ENCODE data around the gene CCZ1. TPM values are rescaled to one million over a fixed set of nuclear protein-coding genes. Genes with fewer than 3 reads are reported as not detected.
A peak's percentile ranks its signal among the peaks of the same experiment; 100 is the strongest.
"Not testable (repeated sequence)": the region's sequence is repeated elsewhere in the genome, so short reads cannot be mapped to it uniquely, and the experiment has no call there.

CCZ1 gene
- total and polyA plus RNA-seq, 2 of the 4 experiments (the other 2 are of a cell fraction): 25.4 to 28.7 TPM

DNA sequence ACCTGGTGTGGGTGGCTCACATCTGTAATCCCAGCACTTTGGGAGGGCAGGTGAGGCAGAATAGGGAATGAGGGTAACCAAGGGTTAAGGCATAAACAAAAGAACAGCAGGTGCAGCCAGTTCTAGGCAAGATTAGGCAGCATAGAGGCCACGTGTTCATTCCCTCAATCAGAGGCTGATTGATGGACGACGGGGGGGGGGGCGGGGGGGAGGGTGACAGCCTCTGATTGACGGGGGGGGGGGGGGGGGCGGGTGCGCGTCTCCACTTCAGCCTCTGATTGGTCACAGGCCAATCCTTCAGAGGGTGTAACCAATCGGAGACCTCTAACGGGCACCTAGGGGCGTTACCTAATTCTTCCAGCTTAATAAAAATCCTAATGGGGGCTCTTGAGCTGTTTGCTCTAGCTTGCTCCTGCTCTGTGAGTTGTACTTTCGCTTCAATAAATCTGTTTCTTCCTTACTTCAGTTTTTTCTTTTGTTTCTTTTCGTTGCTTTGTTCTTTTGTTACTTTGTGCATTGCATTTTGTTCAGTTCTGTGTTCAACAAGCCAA, 1.1 kb upstream of the CCZ1 start:
- H3K9me1 ChIP-seq (ENCODE audit: insufficient read depth, low read length); H2AK9ac ChIP-seq (replicated peaks; ENCODE audit: low read depth, low read length, poor library complexity); POLR2A ChIA-PET (ENCODE audit: unreplicated experiment); H2BK120ac ChIP-seq (ENCODE audit: low read depth, low read length); H3K27ac ChIP-seq (ENCODE audit: insufficient read depth, low read length); H3K4ac ChIP-seq (ENCODE audit: low read depth, low read length); H3K4me1 ChIP-seq (ENCODE audit: control insufficient read depth, insufficient read depth, low read length); H3K27me3 ChIP-seq (ENCODE audit: control insufficient read depth, insufficient read depth, low read length); H2BK15ac ChIP-seq (ENCODE audit: low read depth, low read length); H2BK5ac ChIP-seq (ENCODE audit: low read depth, low read length, poor library complexity, severe bottlenecking); H3K4me3 ChIP-seq (ENCODE audit: insufficient read depth, low read depth, low read length); H2BK20ac ChIP-seq (ENCODE audit: low read depth, low read length); CTCF ChIA-PET; H3K9me3 ChIP-seq (ENCODE audit: control insufficient read depth, insufficient read depth, low read length); DNase-seq; BruUV-seq (replicated peaks); H3K56ac ChIP-seq (ENCODE audit: extremely low read depth, insufficient read depth, low read length); ATAC-seq (ENCODE audit: low read depth); H3K14ac ChIP-seq (replicated peaks; ENCODE audit: low read depth, low read length); H2AK5ac ChIP-seq (ENCODE audit: low read depth, low read length); H2AFZ ChIP-seq (replicated peaks; ENCODE audit: low read length, poor library complexity); H3K79me1 ChIP-seq (ENCODE audit: low read depth in 1 of 2, low read length in 2 of 2); H3K4me2 ChIP-seq (ENCODE audit: low read depth, low read length); intact Hi-C loops (cut with micrococcal nuclease); H4K20me1 ChIP-seq (ENCODE audit: insufficient read depth, low read length); H3K18ac ChIP-seq (ENCODE audit: low read depth, low read length); dilution Hi-C loops (cut with HindIII; ENCODE audit: low sequenced_read_pairs, unreplicated experiment); H3K9ac ChIP-seq (ENCODE audit: low read depth, low read length); H3K23ac ChIP-seq (ENCODE audit: low read depth, low read length); H3K36me3 ChIP-seq (ENCODE audit: control insufficient read depth, insufficient read depth, low read length); in situ Hi-C loops (cut with MboI; ENCODE audit: low sequenced_read_pairs); H4K91ac ChIP-seq (ENCODE audit: insufficient read depth, low read depth, low read length): not testable (repeated sequence)
- WGBS, 2 experiments (ENCODE audit: extremely low coverage in 2 of 2, insufficient read length in 1 of 2): no CpG with 5 or more reads among the region's 13 CpGs
- peak overlapping the region; percentile 86 to 96; a peak in 3 of 4 replicates for H4K8ac ChIP-seq (ENCODE audit: low read depth in 2 of 2, low read length in 2 of 2)
- H4K5ac ChIP-seq (ENCODE audit: low read depth, low read length): peak overlapping the region; percentile 81; the same call in 1 of the 2 replicates

DNA sequence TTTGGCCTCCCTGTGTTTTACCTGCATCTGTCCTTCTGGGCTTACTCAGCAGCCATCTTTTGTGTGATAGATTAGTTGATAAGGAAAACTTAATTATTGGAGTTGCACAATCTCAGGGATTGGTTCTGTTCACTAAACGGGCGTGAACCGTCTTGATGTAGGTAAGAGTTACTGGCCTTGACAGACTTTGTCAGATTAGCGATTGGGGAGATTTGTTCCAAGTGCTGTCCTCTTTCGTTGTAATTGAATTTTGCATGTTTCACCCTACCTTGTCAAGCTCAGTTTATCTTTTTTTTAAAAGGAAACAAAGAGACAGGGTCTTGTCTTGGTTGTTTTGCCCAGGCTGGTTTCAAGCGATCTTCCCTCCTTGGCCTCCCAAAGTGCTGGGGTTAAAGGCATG, 4.5 kb downstream of the CCZ1 start:
- H3K14ac ChIP-seq (replicated peaks; ENCODE audit: low read depth, low read length); H3K4me3 ChIP-seq (ENCODE audit: insufficient read depth, low read depth, low read length); H2BK15ac ChIP-seq (ENCODE audit: low read depth, low read length); H3K56ac ChIP-seq (ENCODE audit: extremely low read depth, insufficient read depth, low read length); ATAC-seq (ENCODE audit: low read depth); H3K27ac ChIP-seq (ENCODE audit: insufficient read depth, low read length); H3K27me3 ChIP-seq (ENCODE audit: control insufficient read depth, insufficient read depth, low read length); H2BK5ac ChIP-seq (ENCODE audit: low read depth, low read length, poor library complexity, severe bottlenecking); dilution Hi-C loops (cut with HindIII; ENCODE audit: low sequenced_read_pairs, unreplicated experiment); H2BK20ac ChIP-seq (ENCODE audit: low read depth, low read length); H3K9ac ChIP-seq (ENCODE audit: low read depth, low read length); H3K79me1 ChIP-seq (ENCODE audit: low read depth in 1 of 2, low read length in 2 of 2); H4K20me1 ChIP-seq (ENCODE audit: insufficient read depth, low read length); H3K18ac ChIP-seq (ENCODE audit: low read depth, low read length); H3K23ac ChIP-seq (ENCODE audit: low read depth, low read length); in situ Hi-C loops (cut with MboI; ENCODE audit: low sequenced_read_pairs); H3K4me1 ChIP-seq (ENCODE audit: control insufficient read depth, insufficient read depth, low read length); H2AK9ac ChIP-seq (replicated peaks; ENCODE audit: low read depth, low read length, poor library complexity); BruUV-seq (replicated peaks); H4K91ac ChIP-seq (ENCODE audit: insufficient read depth, low read depth, low read length); H2AK5ac ChIP-seq (ENCODE audit: low read depth, low read length); H3K4me2 ChIP-seq (ENCODE audit: low read depth, low read length); H3K9me3 ChIP-seq (ENCODE audit: control insufficient read depth, insufficient read depth, low read length); H4K5ac ChIP-seq (ENCODE audit: low read depth, low read length); intact Hi-C loops (cut with micrococcal nuclease); H4K8ac ChIP-seq (ENCODE audit: low read depth in 2 of 2, low read length in 2 of 2); H2BK120ac ChIP-seq (ENCODE audit: low read depth, low read length); POLR2A ChIA-PET (ENCODE audit: unreplicated experiment); H3K36me3 ChIP-seq (ENCODE audit: control insufficient read depth, insufficient read depth, low read length); H3K4ac ChIP-seq (ENCODE audit: low read depth, low read length); DNase-seq; CTCF ChIA-PET; H3K9me1 ChIP-seq (ENCODE audit: insufficient read depth, low read length); H2AFZ ChIP-seq (replicated peaks; ENCODE audit: low read length, poor library complexity): not testable (repeated sequence)
- WGBS, 2 experiments (ENCODE audit: extremely low coverage in 2 of 2, insufficient read length in 1 of 2): no CpG with 5 or more reads among the region's 6 CpGs
